ENCODE measurements around the gene GNE. TPM values are rescaled to one million over a fixed set of nuclear protein-coding genes. Genes with fewer than 3 reads are reported as not detected.

Gene GNE
- total and polyA plus RNA-seq, 7 experiments from 2014 or later, result 6.4 to 18.5 (median 13.1) TPM

DNA sequence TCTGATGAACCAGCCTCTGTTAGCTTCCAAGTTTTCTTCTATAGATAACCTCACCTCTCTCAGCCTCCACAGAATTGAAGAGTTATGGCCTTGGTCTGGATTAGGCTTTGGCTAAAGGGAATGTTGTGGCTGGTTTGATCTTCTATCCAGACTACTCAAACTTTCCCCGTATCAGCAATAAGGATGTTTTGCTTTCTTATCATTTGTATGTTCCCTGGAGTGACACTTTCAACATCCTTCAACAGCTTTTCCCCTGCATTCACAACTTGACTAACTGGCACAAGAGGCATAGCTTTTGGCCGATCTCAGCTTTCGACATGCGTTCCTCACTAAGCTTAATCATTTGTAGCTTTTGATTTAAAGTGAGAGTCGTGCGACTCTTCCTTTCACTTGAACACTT, 28.1 kb upstream of the GNE start:
- ChIA-PET POLR2A (interaction anchor here (0.6 kb wide), 1 partner anchor 14 kb away, joined by 3 read pairs; no protein-coding TSS in a partner anchor), CTCF (no interaction called here)
- H3K4me1 ChIP-seq (ENCODE audit: control insufficient read depth in 2 of 2, insufficient read depth in 2 of 2, low read length in 2 of 2), result no peaks in the 10 kb centered on the region
- Mint-ChIP-seq H3K4me1 (peaks cover 0 to 3% (median 0%) of the 10 kb centered on the region in 7 donors), H3K27ac (no peak overlapping the region), H3K36me3 (peaks cover 0 to 3% (median 0%) of the 10 kb centered on the region in 5 donors), H3K27me3 (no peaks in the 10 kb centered on the region), H3K9me3 (no peaks in the 10 kb centered on the region), H3K4me3 (no peak overlapping the region)
- ATAC-seq (no peak), DNase-seq (no peak)
- H3K9me3 ChIP-seq (ENCODE audit: control insufficient read depth in 2 of 3, low read length in 3 of 3), result no peaks in the 10 kb centered on the region
- no peak overlapping the region for H3K4me3 ChIP-seq (ENCODE audit: low read length)
- H3K27ac ChIP-seq (ENCODE audit: low read depth, low read length), result no peak overlapping the region
- H3K27me3 ChIP-seq (ENCODE audit: control insufficient read depth in 2 of 2, insufficient read depth in 2 of 2, low read length in 2 of 2), result no peaks in the 10 kb centered on the region
- H3K36me3 ChIP-seq (ENCODE audit: control insufficient read depth in 2 of 3, insufficient read depth in 3 of 3, low read length in 3 of 3), result no peaks in the 10 kb centered on the region
- intact Hi-C loops (cut with micrococcal nuclease), result no loop called here

- intact Hi-C loops (cut with micrococcal nuclease), result no loop called here
- H3K4me1 ChIP-seq (ENCODE audit: control insufficient read depth in 2 of 2, insufficient read depth in 2 of 2, low read length in 2 of 2), result no peaks in the 10 kb centered on the region
- no peak overlapping the region for H3K4me3 ChIP-seq (ENCODE audit: low read length)
- DNase-seq (no peak), ATAC-seq (no peak)
- POLR2A ChIA-PET, result no interaction called here
- Mint-ChIP-seq H3K9me3 (no peaks in the 10 kb centered on the region), H3K4me3 (no peak overlapping the region), H3K27me3 (no peaks in the 10 kb centered on the region), H3K27ac (no peak overlapping the region), H3K4me1 (peaks cover 0 to 3% (median 0%) of the 10 kb centered on the region in 7 donors), H3K36me3 (peaks cover 0 to 3% (median 0%) of the 10 kb centered on the region in 5 donors)
- no peaks in the 10 kb centered on the region for H3K27me3 ChIP-seq (ENCODE audit: control insufficient read depth in 2 of 2, insufficient read depth in 2 of 2, low read length in 2 of 2)
- CTCF ChIA-PET, result no interaction called here
- no peaks in the 10 kb centered on the region for H3K36me3 ChIP-seq (ENCODE audit: control insufficient read depth in 2 of 3, insufficient read depth in 3 of 3, low read length in 3 of 3)
- H3K9me3 ChIP-seq (ENCODE audit: control insufficient read depth in 2 of 3, low read length in 3 of 3), result no peaks in the 10 kb centered on the region
- H3K27ac ChIP-seq (ENCODE audit: low read depth, low read length), result no peak overlapping the region
These were observed 26.0 kb upstream of the GNE start for GRCh38 chr9:36284226-36284625.

- DNase-seq (no peak), ATAC-seq (no peak)
- POLR2A ChIA-PET, result no interaction called here
- no peaks in the 10 kb centered on the region for H3K27me3 Mint-ChIP-seq
- no peaks in the 10 kb centered on the region for H3K9me3 Mint-ChIP-seq
- H3K36me3 Mint-ChIP-seq, result peaks cover 0 to 7% (median 0%) of the 10 kb centered on the region in 5 donors
- Histone ChIP-seq H3K4me1 (ENCODE audit: control insufficient read depth in 2 of 2, insufficient read depth in 2 of 2, low read length in 2 of 2) (no peaks in the 10 kb centered on the region), H3K36me3 (ENCODE audit: control insufficient read depth in 2 of 3, insufficient read depth in 3 of 3, low read length in 3 of 3) (no peaks in the 10 kb centered on the region), H3K27ac (ENCODE audit: low read depth, low read length) (no peak overlapping the region), H3K27me3 (ENCODE audit: control insufficient read depth in 2 of 2, insufficient read depth in 2 of 2, low read length in 2 of 2) (no peaks in the 10 kb centered on the region), H3K9me3 (ENCODE audit: control insufficient read depth in 2 of 3, low read length in 3 of 3) (no peaks in the 10 kb centered on the region), H3K4me3 (ENCODE audit: low read length) (no peak overlapping the region)
- no peak overlapping the region for H3K27ac Mint-ChIP-seq
- no peak overlapping the region for H3K4me3 Mint-ChIP-seq
- peaks cover 0 to 2% (median 0%) of the 10 kb centered on the region in 7 donors for H3K4me1 Mint-ChIP-seq
- CTCF ChIA-PET, result interaction anchor here (0.5 to 0.6 kb wide), 2 partner anchors 29 to 104 kb away, joined by 3 to 4 read pairs; no protein-coding TSS in a partner anchor
- intact Hi-C loops (cut with micrococcal nuclease), result no loop called here
These were observed 24.0 kb upstream of the GNE start for GRCh38 chr9:36282275-36282674.

DNA sequence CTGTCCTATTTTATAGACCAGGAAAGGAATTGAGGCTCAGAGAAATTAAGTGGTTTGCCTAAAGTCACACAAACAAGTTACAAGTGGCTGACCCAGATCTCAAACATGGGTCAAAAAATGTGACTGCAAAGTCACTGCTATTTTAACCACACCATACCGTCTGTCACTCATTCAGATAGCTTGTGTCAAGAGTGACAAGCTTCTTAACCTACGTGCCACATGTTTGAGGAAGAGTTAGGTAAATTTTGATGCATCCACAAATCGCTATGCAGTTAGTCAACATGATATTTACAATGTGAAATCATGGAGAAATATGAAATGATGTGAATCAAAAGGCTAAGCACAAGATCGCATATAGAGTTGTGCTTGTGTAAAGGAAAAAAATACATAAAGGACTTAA, 22.7 kb upstream of the GNE start:
- no peak overlapping the region for H3K4me3 Mint-ChIP-seq
- intact Hi-C loops (cut with micrococcal nuclease), result no loop called here
- H3K27ac ChIP-seq (ENCODE audit: low read depth, low read length), result no peak overlapping the region
- no peaks in the 10 kb centered on the region for H3K9me3 Mint-ChIP-seq
- no peak for DNase-seq
- H3K4me1 ChIP-seq (ENCODE audit: control insufficient read depth in 2 of 2, insufficient read depth in 2 of 2, low read length in 2 of 2), result no peaks in the 10 kb centered on the region
- ChIA-PET CTCF (no interaction called here), POLR2A (no interaction called here)
- peaks cover 0 to 2% (median 0%) of the 10 kb centered on the region in 7 donors for H3K4me1 Mint-ChIP-seq
- H3K9me3 ChIP-seq (ENCODE audit: control insufficient read depth in 2 of 3, low read length in 3 of 3), result no peaks in the 10 kb centered on the region
- peaks cover 0 to 7% (median 0%) of the 10 kb centered on the region in 5 donors for H3K36me3 Mint-ChIP-seq
- H3K4me3 ChIP-seq (ENCODE audit: low read length), result no peak overlapping the region
- no peak for ATAC-seq
- H3K27me3 Mint-ChIP-seq, result no peaks in the 10 kb centered on the region
- H3K36me3 ChIP-seq (ENCODE audit: control insufficient read depth in 2 of 3, insufficient read depth in 3 of 3, low read length in 3 of 3), result no peaks in the 10 kb centered on the region
- no peaks in the 10 kb centered on the region for H3K27me3 ChIP-seq (ENCODE audit: control insufficient read depth in 2 of 2, insufficient read depth in 2 of 2, low read length in 2 of 2)
- peak overlapping the region in 1 of 9 donors; percentile 8 for H3K27ac Mint-ChIP-seq

GRCh38 chr9:36278243-36278642, 20.0 kb upstream of the GNE start:
- DNase-seq, result no peak
- ATAC-seq, result no peak
- Histone ChIP-seq H3K36me3 (ENCODE audit: control insufficient read depth in 2 of 3, insufficient read depth in 3 of 3, low read length in 3 of 3) (no peaks in the 10 kb centered on the region), H3K9me3 (ENCODE audit: control insufficient read depth in 2 of 3, low read length in 3 of 3) (no peaks in the 10 kb centered on the region), H3K4me3 (ENCODE audit: low read length) (no peak overlapping the region), H3K27me3 (ENCODE audit: control insufficient read depth in 2 of 2, insufficient read depth in 2 of 2, low read length in 2 of 2) (no peaks in the 10 kb centered on the region), H3K27ac (ENCODE audit: low read depth, low read length) (no peak overlapping the region), H3K4me1 (ENCODE audit: control insufficient read depth in 2 of 2, insufficient read depth in 2 of 2, low read length in 2 of 2) (no peaks in the 10 kb centered on the region)
- H3K27ac Mint-ChIP-seq, result no peak overlapping the region
- intact Hi-C loops (cut with micrococcal nuclease), result no loop called here
- H3K36me3 Mint-ChIP-seq, result peaks cover 0 to 4% (median 0%) of the 10 kb centered on the region in 5 donors
- no peak overlapping the region for H3K4me3 Mint-ChIP-seq
- H3K4me1 Mint-ChIP-seq, result peaks cover 0 to 3% (median 0%) of the 10 kb centered on the region in 7 donors
- ChIA-PET POLR2A (no interaction called here), CTCF (interaction anchor here (0.6 kb wide), 1 partner anchor 378 kb away, joined by 3 read pairs; no protein-coding TSS in a partner anchor)
- no peaks in the 10 kb centered on the region for H3K27me3 Mint-ChIP-seq
- no peaks in the 10 kb centered on the region for H3K9me3 Mint-ChIP-seq

DNA sequence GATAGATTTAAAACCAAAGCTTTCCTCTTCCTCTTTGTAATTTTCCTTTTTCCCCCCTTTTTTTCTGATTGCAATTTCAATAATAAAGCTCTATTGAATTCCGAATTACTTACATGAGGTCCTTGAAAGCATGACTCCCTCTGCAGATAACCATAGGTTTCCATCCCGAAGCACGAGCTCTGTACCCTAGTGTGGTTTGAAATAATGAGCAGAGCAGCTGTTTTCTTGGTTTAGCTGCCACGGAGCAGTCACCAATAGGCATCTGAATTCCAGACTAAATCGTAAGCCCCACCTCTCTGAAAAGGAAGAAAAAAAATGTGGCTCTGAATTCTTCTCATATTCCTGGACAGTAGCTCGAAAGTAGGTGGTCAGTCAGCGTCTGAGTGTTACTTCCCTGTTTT, 18.5 kb upstream of the GNE start:
- intact Hi-C loops (cut with micrococcal nuclease), result no loop called here
- no peaks in the 10 kb centered on the region for H3K36me3 ChIP-seq (ENCODE audit: control insufficient read depth in 2 of 3, insufficient read depth in 3 of 3, low read length in 3 of 3)

GRCh38 chr9:36276254-36276653, 18.0 kb upstream of the GNE start:
- POLR2A ChIA-PET, result no interaction called here
- no peaks in the 10 kb centered on the region for H3K9me3 ChIP-seq (ENCODE audit: control insufficient read depth in 2 of 3, low read length in 3 of 3)
- no peaks in the 10 kb centered on the region for H3K36me3 ChIP-seq (ENCODE audit: control insufficient read depth in 2 of 3, insufficient read depth in 3 of 3, low read length in 3 of 3)
- Mint-ChIP-seq H3K4me3 (no peak overlapping the region), H3K27ac (no peak overlapping the region), H3K9me3 (no peaks in the 10 kb centered on the region), H3K36me3 (peaks cover 0 to 4% (median 0%) of the 10 kb centered on the region in 5 donors), H3K27me3 (no peaks in the 10 kb centered on the region), H3K4me1 (peaks cover 0 to 3% (median 0%) of the 10 kb centered on the region in 7 donors)
- H3K4me1 ChIP-seq (ENCODE audit: control insufficient read depth in 2 of 2, insufficient read depth in 2 of 2, low read length in 2 of 2), result no peaks in the 10 kb centered on the region
- no peak overlapping the region for H3K27ac ChIP-seq (ENCODE audit: low read depth, low read length)
- ATAC-seq (no peak), DNase-seq (no peak)
- no peak overlapping the region for H3K4me3 ChIP-seq (ENCODE audit: low read length)
- CTCF ChIA-PET, result interaction anchor here (0.7 kb wide), 1 partner anchor 255 kb away, joined by 4 read pairs; no protein-coding TSS in a partner anchor
- H3K27me3 ChIP-seq (ENCODE audit: control insufficient read depth in 2 of 2, insufficient read depth in 2 of 2, low read length in 2 of 2), result no peaks in the 10 kb centered on the region
- intact Hi-C loops (cut with micrococcal nuclease), result no loop called here

More for the DNA sequence above, 18.5 kb upstream of the GNE start:
- POLR2A ChIA-PET, result no interaction called here
- CTCF ChIA-PET, result no interaction called here
- H3K4me1 ChIP-seq (ENCODE audit: control insufficient read depth in 2 of 2, insufficient read depth in 2 of 2, low read length in 2 of 2), result no peaks in the 10 kb centered on the region
- H3K4me3 ChIP-seq (ENCODE audit: low read length), result no peak overlapping the region
- no peaks in the 10 kb centered on the region for H3K9me3 Mint-ChIP-seq
- H3K27ac ChIP-seq (ENCODE audit: low read depth, low read length), result no peak overlapping the region
- H3K27ac Mint-ChIP-seq, result no peak overlapping the region
- ATAC-seq (no peak), DNase-seq (no peak)
- no peaks in the 10 kb centered on the region for H3K9me3 ChIP-seq (ENCODE audit: control insufficient read depth in 2 of 3, low read length in 3 of 3)
- no peaks in the 10 kb centered on the region for H3K27me3 ChIP-seq (ENCODE audit: control insufficient read depth in 2 of 2, insufficient read depth in 2 of 2, low read length in 2 of 2)
- no peak overlapping the region for H3K4me3 Mint-ChIP-seq
- H3K27me3 Mint-ChIP-seq, result no peaks in the 10 kb centered on the region
- H3K4me1 Mint-ChIP-seq, result peaks cover 0 to 3% (median 0%) of the 10 kb centered on the region in 7 donors
- peaks cover 0 to 4% (median 0%) of the 10 kb centered on the region in 5 donors for H3K36me3 Mint-ChIP-seq

Data from naive thymus-derived CD4-positive, alpha-beta T cell (primary cell).